ENCODE measurements around the gene EXOC3L4. TPM values are rescaled to one million over a fixed set of nuclear protein-coding genes. Genes with fewer than 3 reads are reported as not detected.

Gene EXOC3L4
- total RNA-seq, 3 donors from 2014 or later = 16.7 to 29.1 (median 26.1) TPM

- Histone ChIP-seq H3K4me3 (no peak overlapping the region), H3K36me3 (ENCODE audit: low read depth) (no peaks in the 10 kb centered on the region), H3K9me3 (no peaks in the 10 kb centered on the region), H3K4me1 (ENCODE audit: low read depth) (peaks cover 8% of the 10 kb centered on the region)
- intact Hi-C loops (cut with DNase I, micrococcal nuclease) = no loop called here
- DNase-seq = no peak
- TF ChIP-seq, protein P1, sequence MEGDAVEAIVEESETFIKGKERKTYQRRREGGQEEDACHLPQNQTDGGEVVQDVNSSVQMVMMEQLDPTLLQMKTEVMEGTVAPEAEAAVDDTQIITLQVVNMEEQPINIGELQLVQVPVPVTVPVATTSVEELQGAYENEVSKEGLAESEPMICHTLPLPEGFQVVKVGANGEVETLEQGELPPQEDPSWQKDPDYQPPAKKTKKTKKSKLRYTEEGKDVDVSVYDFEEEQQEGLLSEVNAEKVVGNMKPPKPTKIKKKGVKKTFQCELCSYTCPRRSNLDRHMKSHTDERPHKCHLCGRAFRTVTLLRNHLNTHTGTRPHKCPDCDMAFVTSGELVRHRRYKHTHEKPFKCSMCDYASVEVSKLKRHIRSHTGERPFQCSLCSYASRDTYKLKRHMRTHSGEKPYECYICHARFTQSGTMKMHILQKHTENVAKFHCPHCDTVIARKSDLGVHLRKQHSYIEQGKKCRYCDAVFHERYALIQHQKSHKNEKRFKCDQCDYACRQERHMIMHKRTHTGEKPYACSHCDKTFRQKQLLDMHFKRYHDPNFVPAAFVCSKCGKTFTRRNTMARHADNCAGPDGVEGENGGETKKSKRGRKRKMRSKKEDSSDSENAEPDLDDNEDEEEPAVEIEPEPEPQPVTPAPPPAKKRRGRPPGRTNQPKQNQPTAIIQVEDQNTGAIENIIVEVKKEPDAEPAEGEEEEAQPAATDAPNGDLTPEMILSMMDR (IDR thresholded peaks at IDR 0.05) = no peak
- no peak for ATAC-seq
These were observed 33.0 kb upstream of the EXOC3L4 start for GRCh38 chr14:103061482-103061976.

DNA sequence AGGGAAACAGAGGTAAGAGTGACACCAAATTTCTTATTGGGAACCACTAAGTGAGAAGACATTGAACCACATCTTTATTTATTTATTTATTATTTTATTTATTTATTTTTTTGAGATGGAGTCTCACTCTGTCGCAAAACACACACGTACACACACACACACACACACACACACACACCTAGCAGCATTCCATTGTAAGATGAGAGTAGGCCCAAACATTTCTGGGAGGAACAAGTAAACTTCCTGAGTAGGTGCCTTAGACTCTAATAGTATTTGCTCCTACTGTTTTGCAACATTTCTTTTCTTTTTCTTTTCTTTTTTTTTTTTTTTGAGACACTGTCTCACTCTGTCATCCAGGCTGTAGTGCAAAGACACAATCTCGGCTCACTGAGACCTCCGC lies 30.1 kb upstream of the EXOC3L4 start:
- DNase-seq = no peak
- intact Hi-C loops (cut with DNase I, micrococcal nuclease) = no loop called here
- ATAC-seq = no peak
- H3K36me3 ChIP-seq (ENCODE audit: low read depth) = no peaks in the 10 kb centered on the region
- peaks cover 18% of the 10 kb centered on the region for H3K4me1 ChIP-seq (ENCODE audit: low read depth)
- no peaks in the 10 kb centered on the region for H3K9me3 ChIP-seq
- TF ChIP-seq, protein P1 (IDR thresholded peaks at IDR 0.05) = no peak
- H3K4me3 ChIP-seq = no peak overlapping the region

DNA sequence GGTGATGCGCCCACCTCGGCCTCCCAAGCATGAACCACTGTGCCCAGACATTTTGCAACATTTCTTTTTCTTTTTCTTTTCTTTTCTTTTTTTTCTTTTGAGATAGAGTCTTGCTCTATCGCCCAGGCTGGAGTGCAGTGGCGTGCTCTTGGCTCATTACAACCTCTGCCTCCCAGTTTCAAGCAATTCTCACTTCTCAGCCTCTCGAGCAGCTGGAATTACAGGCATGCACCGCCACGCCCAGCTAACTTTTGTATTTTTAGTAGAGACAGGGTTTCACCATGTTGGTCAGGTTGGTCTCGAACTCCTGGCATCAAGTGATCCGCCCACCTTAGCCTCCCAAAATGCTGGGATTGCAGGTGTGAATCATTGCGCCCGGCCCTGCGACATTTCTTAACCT lies 29.5 kb upstream of the EXOC3L4 start:
- intact Hi-C loops (cut with DNase I, micrococcal nuclease) = no loop called here
- ATAC-seq = no peak
- H3K4me1 ChIP-seq (ENCODE audit: low read depth) = peaks cover 18% of the 10 kb centered on the region
- H3K4me3 ChIP-seq = no peak overlapping the region
- no peaks in the 10 kb centered on the region for H3K36me3 ChIP-seq (ENCODE audit: low read depth)
- no peak for DNase-seq
- TF ChIP-seq, protein P1 (IDR thresholded peaks at IDR 0.05) = no peak
- no peaks in the 10 kb centered on the region for H3K9me3 ChIP-seq

DNA sequence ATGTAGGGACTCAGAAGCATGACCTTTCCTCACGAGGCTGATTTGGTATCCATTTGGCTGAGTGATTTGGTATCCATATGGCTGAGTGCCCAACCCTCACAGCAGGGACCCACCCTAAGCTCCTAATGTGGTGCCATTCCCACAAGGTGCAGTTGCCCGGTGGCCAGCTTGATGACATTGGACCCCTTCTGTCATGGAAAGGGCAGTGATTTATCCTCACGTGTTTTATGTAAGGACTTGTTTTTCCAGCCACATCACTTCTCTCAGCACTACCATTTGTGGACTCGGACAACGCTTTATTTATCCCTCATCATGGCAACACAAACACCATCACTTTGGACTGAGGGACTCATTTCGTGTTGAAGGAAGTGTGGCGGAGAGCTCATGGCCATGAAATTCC lies 28.7 kb upstream of the EXOC3L4 start:
- peaks cover 18% of the 10 kb centered on the region for H3K4me1 ChIP-seq (ENCODE audit: low read depth)
- H3K4me3 ChIP-seq = no peak overlapping the region
- H3K36me3 ChIP-seq (ENCODE audit: low read depth) = no peaks in the 10 kb centered on the region
- TF ChIP-seq, protein P1 (IDR thresholded peaks at IDR 0.05) = no peak
- no peaks in the 10 kb centered on the region for H3K9me3 ChIP-seq
- ATAC-seq (no peak), DNase-seq (no peak)
- intact Hi-C loops (cut with DNase I, micrococcal nuclease) = no loop called here

DNA sequence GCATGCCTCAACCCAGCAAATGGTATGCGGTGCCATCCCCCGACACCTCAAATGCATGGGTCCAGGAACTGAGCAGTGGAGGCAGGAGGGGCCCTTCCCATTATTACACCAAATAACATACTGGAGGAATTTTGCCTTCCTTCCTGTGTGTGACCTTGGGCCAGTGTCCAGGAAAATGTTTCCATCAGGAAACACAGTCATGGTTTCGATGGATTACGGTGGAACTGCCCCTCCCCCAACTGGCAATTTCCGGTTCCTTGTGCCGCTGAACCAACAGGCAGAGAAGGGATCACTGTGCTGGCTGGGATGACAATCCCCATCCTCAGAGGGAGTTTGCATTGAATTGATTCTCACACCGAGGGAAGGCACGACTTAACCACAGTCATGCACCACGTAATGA lies 28.1 kb upstream of the EXOC3L4 start:
- DNase-seq = no peak
- Histone ChIP-seq H3K9me3 (no peaks in the 10 kb centered on the region), H3K36me3 (ENCODE audit: low read depth) (no peaks in the 10 kb centered on the region), H3K4me3 (no peak overlapping the region), H3K4me1 (ENCODE audit: low read depth) (peaks cover 23% of the 10 kb centered on the region)
- no peak for ATAC-seq
- TF ChIP-seq, protein P1 (IDR thresholded peaks at IDR 0.05) = no peak
- intact Hi-C loops (cut with DNase I, micrococcal nuclease) = no loop called here
